NCI-H187 treated with DMSO at 0.1 percent for 48 hours (cell line): ENCODE measurements around the gene SLC7A6.

ENCODE experiments used
- DNase-seq: peaks from one replicate; lab custom pipeline; 2025; lab: John Stamatoyannopoulos, UW

SLC7A6 gene

GRCh38 chr16:68306633-68307032, 42.3 kb downstream of the SLC7A6 start:
- DNase-seq, result no peak

GRCh38 chr16:68309799-68310198, 45.5 kb downstream of the SLC7A6 start:
- DNase-seq, result no peak

- no peak for DNase-seq
Observed at GRCh38 chr16:68310437-68310773, 46.1 kb downstream of the SLC7A6 start.

DNA sequence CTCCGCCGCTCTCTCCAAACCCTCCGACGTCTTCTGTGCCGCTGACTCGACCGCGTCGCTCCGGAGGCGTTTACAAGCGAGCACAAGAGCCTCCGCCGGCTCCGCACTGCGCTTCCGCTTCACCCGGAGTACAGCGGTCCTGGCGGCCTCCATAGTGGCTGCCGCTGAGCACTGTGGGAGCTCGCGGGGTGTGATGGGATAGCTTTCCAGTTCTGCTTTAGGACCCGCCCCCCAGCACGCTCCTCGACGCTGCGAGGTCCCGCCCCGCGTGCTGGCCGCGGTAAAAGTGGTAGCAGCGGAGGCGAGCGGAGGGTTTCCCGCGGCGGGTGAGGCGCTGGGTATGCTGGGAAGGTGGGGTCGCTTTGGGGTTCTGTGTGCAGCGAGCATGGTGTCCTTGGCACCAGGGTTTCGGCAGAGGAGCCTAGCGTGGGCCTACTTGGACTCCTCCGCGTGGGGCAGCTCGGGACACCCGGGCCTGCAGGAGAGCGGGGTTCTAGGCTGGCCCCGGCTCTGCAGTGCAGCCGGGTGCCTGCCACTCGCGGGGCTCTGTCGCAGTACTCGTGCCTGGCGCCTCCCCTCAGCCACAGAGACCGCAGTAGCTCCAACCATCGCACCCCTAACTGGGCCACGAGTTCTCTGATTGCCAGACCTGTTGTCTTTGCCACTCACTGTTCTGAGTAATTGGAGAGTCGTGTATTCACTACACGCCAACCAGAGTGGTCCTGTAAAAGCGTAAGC, 46.6 kb downstream of the SLC7A6 start, which contains the start of the genes PRMT7 and SLC7A6OS:
TSS of gene PRMT7 (plus strand) at position 246 of the 738 bp plus-strand sequence. CDS start 4,961 bp downstream, outside the sequence.
TSS of gene SLC7A6OS (minus strand) at position 173 of the 738 bp plus-strand sequence. CDS start at position 153, 20 bp downstream.
- peak; percentile 46 for DNase-seq

GRCh38 chr16:68313116-68313515, 48.8 kb downstream of the SLC7A6 start:
- DNase-seq, result no peak

DNA sequence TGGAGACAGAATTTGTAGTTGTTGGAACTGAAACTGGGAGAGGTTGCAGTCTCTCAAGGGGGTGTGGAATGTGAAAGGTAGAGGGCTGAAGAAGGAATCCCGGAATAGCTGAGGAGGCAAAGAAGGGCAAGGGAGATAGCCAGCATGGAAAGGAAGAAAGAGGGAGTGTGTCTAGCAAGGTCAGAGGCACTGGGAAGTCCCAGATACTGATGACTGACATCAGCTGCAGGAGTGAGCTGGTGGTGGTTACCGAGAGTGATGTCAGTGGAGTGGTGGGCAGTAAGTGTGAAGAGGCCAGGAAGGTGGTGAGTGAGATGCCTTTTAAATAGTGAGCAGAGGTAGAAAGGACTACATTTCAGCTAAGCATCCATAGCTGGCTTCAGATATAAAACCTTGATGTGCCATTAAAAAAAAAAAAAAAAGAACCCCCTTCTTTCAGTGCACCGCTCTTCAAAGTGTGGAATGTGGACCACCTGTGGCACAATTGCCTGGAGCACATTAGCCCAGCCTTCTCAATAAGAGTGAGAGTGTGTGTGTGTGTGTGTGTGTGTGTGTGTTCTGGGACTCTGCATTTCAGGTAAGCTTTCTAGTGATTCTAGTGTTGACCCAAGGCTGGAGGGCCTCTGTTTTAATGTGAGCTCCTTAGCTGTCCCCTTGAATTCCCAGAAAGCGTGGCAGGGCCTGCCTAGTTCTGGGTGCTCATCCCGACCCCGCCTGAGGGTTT, 55.0 kb downstream of the SLC7A6 start:
- DNase-seq, result peak; percentile 73

GRCh38 chr16:68324336-68324735, 60.0 kb downstream of the SLC7A6 start:
- no peak for DNase-seq

- no peak for DNase-seq
Observed at GRCh38 chr16:68324780-68325357, 60.5 kb downstream of the SLC7A6 start.

- DNase-seq, result no peak
Observed at GRCh38 chr16:68328151-68328859, 64.0 kb downstream of the SLC7A6 start.

DNA sequence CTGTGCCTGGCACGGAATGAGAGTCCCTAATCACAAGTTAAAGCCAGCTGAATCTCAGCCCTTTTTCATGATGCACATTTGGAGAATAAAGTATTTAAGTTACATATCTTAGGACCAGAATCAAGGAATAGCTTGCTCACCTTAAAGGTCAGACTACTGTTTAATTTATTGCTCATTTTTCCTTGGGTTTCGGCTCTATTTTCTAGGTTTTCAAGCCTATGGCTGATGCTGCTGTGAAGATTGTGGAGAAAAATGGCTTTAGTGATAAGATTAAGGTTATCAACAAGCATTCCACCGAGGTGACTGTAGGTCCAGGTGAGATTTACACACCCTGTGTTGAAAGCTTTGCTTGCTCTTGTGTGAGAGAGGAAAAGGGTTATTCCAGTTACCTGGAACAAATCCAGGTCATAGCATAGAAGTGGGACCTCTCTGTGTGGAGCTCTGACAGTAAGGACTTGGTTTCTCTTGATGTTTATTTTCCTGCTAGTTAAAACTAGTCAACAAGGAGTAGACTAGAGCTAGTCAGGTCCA, 64.6 kb downstream of the SLC7A6 start:
- no peak for DNase-seq

- no peak for DNase-seq
Observed at GRCh38 chr16:68331879-68332410, 67.6 kb downstream of the SLC7A6 start.

GRCh38 chr16:68332411-68333121, 68.2 kb downstream of the SLC7A6 start:
- peak; percentile 32 for DNase-seq

- no peak for DNase-seq
Observed at GRCh38 chr16:68335175-68335574, 70.8 kb downstream of the SLC7A6 start.

GRCh38 chr16:68338326-68339119, 74.2 kb downstream of the SLC7A6 start:
- no peak for DNase-seq

- DNase-seq, result no peak
Observed at GRCh38 chr16:68339214-68339613, 74.9 kb downstream of the SLC7A6 start.

- DNase-seq, result no peak
Observed at GRCh38 chr16:68342620-68343019, 78.3 kb downstream of the SLC7A6 start.

- DNase-seq, result no peak
Observed at GRCh38 chr16:68343137-68343536, 78.8 kb downstream of the SLC7A6 start.

- DNase-seq, result no peak
Observed at GRCh38 chr16:68344252-68344651, 79.9 kb downstream of the SLC7A6 start.

DNA sequence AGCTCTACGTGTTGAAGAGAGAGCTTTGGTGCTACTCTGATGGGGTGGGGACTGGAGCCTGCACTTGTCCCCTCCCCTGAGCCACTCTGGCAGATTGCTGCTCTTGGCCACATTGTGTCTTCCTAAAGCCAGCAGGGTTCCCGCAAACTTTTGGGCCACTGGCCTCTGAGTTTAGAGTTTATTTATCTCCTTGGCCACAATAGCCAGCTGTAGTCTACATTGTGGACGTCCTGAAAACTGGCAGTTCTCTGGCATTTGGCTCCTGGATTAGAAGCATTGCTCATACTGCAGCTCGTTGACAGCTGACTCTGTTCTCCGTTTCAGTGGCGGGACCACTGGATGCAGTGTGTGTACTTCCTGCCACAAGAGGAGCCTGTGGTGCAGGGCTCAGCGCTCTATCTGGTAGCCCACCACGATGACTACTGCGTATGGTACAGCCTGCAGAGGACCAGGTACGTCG, 81.1 kb downstream of the SLC7A6 start:
- DNase-seq, result no peak

GRCh38 chr16:68345958-68346635, 81.8 kb downstream of the SLC7A6 start:
- DNase-seq, result no peak
